Spinal cord (tissue), 10 donors: Measurements from ENCODE around the gene ATP4B. TPM values are rescaled to one million over a fixed set of nuclear protein-coding genes. Genes with fewer than 3 reads are reported as not detected.

ENCODE experiments used
- DNase-seq, 6 donors: peaks; one replicate each; pipeline versions ENCODE4 v3.0.0 to v3.0.0-alpha.2; 2013 to 2015; ENCODE audit warnings: low spot score in 6 of 6, low read depth in 4 of 6
- H3K27ac ChIP-seq: one replicate; pipeline ENCODE4 v1.5.1; 2013; ENCODE audit warnings: low read depth, low read length, control low read depth
- H3K27me3 ChIP-seq: one replicate; pipeline ENCODE4 v1.6.1; 2013; ENCODE audit warnings: low read length; ENCODE audit not compliant: control insufficient read depth, insufficient read depth
- H3K36me3 ChIP-seq: one replicate; pipeline ENCODE4 v1.6.1; 2013; ENCODE audit warnings: low read length; ENCODE audit not compliant: control insufficient read depth, insufficient read depth
- H3K4me1 ChIP-seq: one replicate; pipeline ENCODE4 v1.6.1; 2013; ENCODE audit warnings: low read length; ENCODE audit not compliant: control insufficient read depth, insufficient read depth
- H3K4me3 ChIP-seq: one replicate; pipeline ENCODE4 v1.5.1; 2013; ENCODE audit warnings: low read depth, low read length, control low read depth
- H3K9me3 ChIP-seq: one replicate; pipeline ENCODE4 v1.6.1; 2013; ENCODE audit warnings: low read length; ENCODE audit not compliant: control insufficient read depth, insufficient read depth
- WGBS: methylation state at CpG from one replicate; pipeline ENCODE4 v1.1.5; 2013; ENCODE audit warnings: missing lambda C conversion rate; ENCODE audit not compliant: insufficient coverage; 5-methylcytosine and 5-hydroxymethylcytosine counted together
- polyA plus RNA-seq, 2 donors: library from polyadenylated mRNA; unstranded; fragments of 120-200 nt; gene quantifications; one replicate each; pipeline ENCODE4 v1.2.1, GENCODE V29; 2013; ENCODE audit not compliant: insufficient read length in 2 of 2
- total RNA-seq, 2 donors: library from RNA; depleted of rRNA in 1 of 2; stranded (reverse); fragments of 120-200 nt in 1 of 2; fragments of >200 nt in 1 of 2; gene quantifications; one replicate each; pipeline versions ENCODE4 v1.2.3 to v1.2.4, GENCODE V29; 2013 to 2014
- donor health status: healthy.

ATP4B gene
- total and polyA plus RNA-seq, 4 donors: 0.20 to 2.6 (median 1.3) TPM

- H3K27ac ChIP-seq: no peak overlapping the region
- peaks cover 64% of the 10 kb centered on the region for H3K36me3 ChIP-seq
- H3K4me1 ChIP-seq: peaks cover 10% of the 10 kb centered on the region
- no peak overlapping the region for H3K4me3 ChIP-seq
- no peaks in the 10 kb centered on the region for H3K27me3 ChIP-seq
- 92% methylated on average over 9 of the region's 13 CpGs for WGBS
- peaks cover 2% of the 10 kb centered on the region for H3K9me3 ChIP-seq
- DNase-seq: no peak
Observed at GRCh38 chr13:113603116-113603710, 54.8 kb downstream of the ATP4B start.

GRCh38 chr13:113602291-113602988 is 55.6 kb downstream of the ATP4B start:
- Histone ChIP-seq H3K36me3 (peaks cover 64% of the 10 kb centered on the region), H3K4me1 (peaks cover 13% of the 10 kb centered on the region), H3K27me3 (no peaks in the 10 kb centered on the region), H3K4me3 (no peak overlapping the region), H3K9me3 (peaks cover 2% of the 10 kb centered on the region), H3K27ac (no peak overlapping the region)
- WGBS: 64% methylated on average over 12 of the region's 15 CpGs
- no peak for DNase-seq

- no peak overlapping the region for H3K4me3 ChIP-seq
- H3K27ac ChIP-seq: no peak overlapping the region
- over 99% methylated on average over 27 of the region's 28 CpGs for WGBS
- H3K27me3 ChIP-seq: no peaks in the 10 kb centered on the region
- peaks cover 68% of the 10 kb centered on the region for H3K36me3 ChIP-seq
- DNase-seq: no peak
- H3K4me1 ChIP-seq: peaks cover 17% of the 10 kb centered on the region
- peaks cover 2% of the 10 kb centered on the region for H3K9me3 ChIP-seq
Observed at GRCh38 chr13:113601166-113602070, 56.6 kb downstream of the ATP4B start.

GRCh38 chr13:113599391-113599790 is 58.6 kb downstream of the ATP4B start:
- Histone ChIP-seq H3K27me3 (no peaks in the 10 kb centered on the region), H3K4me3 (no peak overlapping the region), H3K9me3 (peaks cover 2% of the 10 kb centered on the region), H3K36me3 (peaks cover 59% of the 10 kb centered on the region), H3K27ac (no peak overlapping the region), H3K4me1 (peaks cover 17% of the 10 kb centered on the region)
- 98% methylated on average over 12 of the region's 12 CpGs for WGBS
- no peak for DNase-seq

Other genes with a start within 250 kb of the ATP4B start
- gene ADPRHL1, start 204.7 kb downstream of the ATP4B start, total RNA-seq: 1 to 10 TPM; 3.1 to 3.6 TPM
- gene ADPRHL1, start 204.7 kb downstream of the ATP4B start, polyA plus RNA-seq: 1 to 10 TPM; 5.1 to 7.2 TPM
- gene DCUN1D2, start 167.5 kb downstream of the ATP4B start, total RNA-seq: 10 to 100 TPM; 25.8 to 34.2 TPM
- gene DCUN1D2, start 167.5 kb downstream of the ATP4B start, polyA plus RNA-seq: 10 to 100 TPM; 32.0 to 41.3 TPM
- 10 to 100 TPM; 43.9 to 50.2 TPM for gene TFDP1, start 73.4 kb downstream of the ATP4B start, total RNA-seq
- 10 to 100 TPM; 77.4 to 87.7 TPM for gene TFDP1, start 73.4 kb downstream of the ATP4B start, polyA plus RNA-seq
- gene GRK1, start 9.0 kb upstream of the ATP4B start, total RNA-seq: under 1 TPM; 0.44 to 0.89 TPM
- under 1 TPM; 0.36 to 0.97 TPM for gene GRK1, start 9.0 kb upstream of the ATP4B start, polyA plus RNA-seq
- gene TMEM255B, start 101.0 kb upstream of the ATP4B start, total RNA-seq: 1 to 10 TPM; 1.4 to 1.6 TPM
- gene TMEM255B, start 101.0 kb upstream of the ATP4B start, polyA plus RNA-seq: 1 to 10 TPM; 5.1 to 5.6 TPM
- 10 to 100 TPM; 41.4 to 62.8 TPM for gene GAS6, start 205.9 kb upstream of the ATP4B start, total RNA-seq
- gene GAS6, start 205.9 kb upstream of the ATP4B start, polyA plus RNA-seq: 10 to 100 TPM; 67.6 to 81.4 TPM